Loucy (cell line): Measurements from ENCODE around the gene CHRNB4.

ENCODE experiments used
- H2AFZ ChIP-seq: fragments of 200-600 bp; sonication (generic); 2 replicates; pipeline ENCODE4 v1.6.0; 2016; ENCODE audit warnings: antibody characterized with exemption, mild to moderate bottlenecking, low read length, moderate library complexity
- H3F3A ChIP-seq: fragments of 200-600 bp; 2 replicates; pipeline ENCODE4 v1.6.0; 2016; ENCODE audit warnings: antibody characterized with exemption, low read depth, mild to moderate bottlenecking
- H3K27me3 ChIP-seq: fragments of 200-600 bp; sonication (generic); 2 replicates; pipeline ENCODE4 v1.6.1; 2014; ENCODE audit warnings: low read length, mild to moderate bottlenecking; ENCODE audit not compliant: insufficient read depth, poor library complexity, severe bottlenecking
- H3K36me3 ChIP-seq: fragments of 200-600 bp; sonication (generic); 2 replicates; pipeline ENCODE4 v1.6.1; 2016; ENCODE audit warnings: low read length; ENCODE audit not compliant: insufficient read depth
- H3K4me1 ChIP-seq: fragments of 200-600 bp; sonication (generic); 2 replicates; pipeline ENCODE4 v1.5.1; 2014; ENCODE audit warnings: low read length, mild to moderate bottlenecking; ENCODE audit not compliant: insufficient read depth, poor library complexity, severe bottlenecking
- H3K4me2 ChIP-seq: fragments of 200-600 bp; sonication (generic); 2 replicates; pipeline ENCODE4 v1.6.0; 2014; ENCODE audit warnings: antibody characterized with exemption, low read length, low read depth, mild to moderate bottlenecking; ENCODE audit not compliant: poor library complexity, severe bottlenecking
- H3K4me3 ChIP-seq: fragments of 200-600 bp; sonication (generic); 2 replicates; pipeline ENCODE4 v1.5.1; 2014; ENCODE audit warnings: low read length, mild to moderate bottlenecking, mixed read lengths; ENCODE audit not compliant: poor library complexity, severe bottlenecking
- H3K79me2 ChIP-seq: fragments of 200-600 bp; sonication (generic); 2 replicates; pipeline ENCODE4 v1.6.1; 2014; ENCODE audit warnings: low read length; ENCODE audit not compliant: insufficient read depth
- H3K9ac ChIP-seq: fragments of 200-600 bp; sonication (generic); 2 replicates; pipeline ENCODE4 v1.6.0; 2014; ENCODE audit warnings: mild to moderate bottlenecking, low read depth, low read length, moderate library complexity; ENCODE audit not compliant: poor library complexity, severe bottlenecking
- H3K9me2 ChIP-seq: fragments of 200-600 bp; sonication (generic); replicated peaks from 2 replicates; pipeline ENCODE4 v1.6.1; 2016; ENCODE audit warnings: low read depth, low read length, mixed read lengths
- H3K9me3 ChIP-seq: fragments of 200-600 bp; sonication (generic); 2 replicates; pipeline ENCODE4 v1.6.1; 2014; ENCODE audit warnings: mild to moderate bottlenecking, antibody characterized with exemption, low read length, low read depth; ENCODE audit not compliant: insufficient read depth
- H4K20me1 ChIP-seq: fragments of 200-600 bp; sonication (generic); 2 replicates; pipeline ENCODE4 v1.6.0; 2014; ENCODE audit warnings: antibody characterized with exemption, low read length, mild to moderate bottlenecking; ENCODE audit not compliant: insufficient read depth, poor library complexity, severe bottlenecking
- CTCF ChIP-seq: fragments of 200-600 bp; sonication (generic); conservative IDR thresholded peaks from 2 replicates; pipeline ENCODE4 v1.5.1; 2014; ENCODE audit warnings: mild to moderate bottlenecking, antibody characterized with exemption, low read length
- EZH2phosphoT487 ChIP-seq: fragments of 200-600 bp; IDR thresholded peaks from 2 replicates; pipeline ENCODE4 v1.6.1; 2018; ENCODE audit warnings: antibody characterized with exemption, mild to moderate bottlenecking, moderate library complexity, borderline replicate concordance

CHRNB4 gene

GRCh38 chr15:78668987-78669386 lies 28.0 kb upstream of the CHRNB4 start:
- Histone ChIP-seq H3K36me3 (no peaks in the 10 kb centered on the region), H3K9me2 (no peaks in the 10 kb centered on the region), H2AFZ (no peak overlapping the region), H3K9me3 (no peaks in the 10 kb centered on the region), H3K4me3 (no peak overlapping the region), H3K79me2 (no peaks in the 10 kb centered on the region), H3K4me1 (no peaks in the 10 kb centered on the region), H3K9ac (no peak overlapping the region), H4K20me1 (no peaks in the 10 kb centered on the region), H3K4me2 (no peak overlapping the region), H3K27me3 (no peaks in the 10 kb centered on the region), H3F3A (no peaks in the 10 kb centered on the region)
- TF ChIP-seq EZH2phosphoT487 (no peak), CTCF (no peak)

- Histone ChIP-seq H3K9me2 (no peaks in the 10 kb centered on the region), H3K27me3 (no peaks in the 10 kb centered on the region), H3K79me2 (no peaks in the 10 kb centered on the region), H3K9me3 (no peaks in the 10 kb centered on the region), H3K4me1 (no peaks in the 10 kb centered on the region), H2AFZ (no peak overlapping the region), H3K9ac (no peak overlapping the region), H3K36me3 (no peaks in the 10 kb centered on the region), H4K20me1 (no peaks in the 10 kb centered on the region), H3F3A (no peaks in the 10 kb centered on the region), H3K4me3 (no peak overlapping the region), H3K4me2 (no peak overlapping the region)
- TF ChIP-seq EZH2phosphoT487 (no peak), CTCF (no peak)
Measured at GRCh38 chr15:78667578-78668236, 26.7 kb upstream of the CHRNB4 start.

- Histone ChIP-seq H2AFZ (no peak overlapping the region), H3K9me3 (no peaks in the 10 kb centered on the region), H3F3A (no peaks in the 10 kb centered on the region), H3K36me3 (no peaks in the 10 kb centered on the region), H3K9ac (no peak overlapping the region), H3K4me1 (no peaks in the 10 kb centered on the region), H4K20me1 (no peaks in the 10 kb centered on the region), H3K9me2 (no peaks in the 10 kb centered on the region), H3K27me3 (no peaks in the 10 kb centered on the region), H3K4me2 (no peak overlapping the region), H3K4me3 (no peak overlapping the region), H3K79me2 (no peaks in the 10 kb centered on the region)
- TF ChIP-seq EZH2phosphoT487 (no peak), CTCF (no peak)
Measured at GRCh38 chr15:78666010-78666409, 25.0 kb upstream of the CHRNB4 start.
